Neural cell (in vitro differentiated cells): ENCODE data around the gene SYT15.

Source experiments
- CTCF ChIP-seq: fragments of 450-650 bp; IDR thresholded peaks from 2 replicates; pipeline ENCODE4 v1.5.1; 2014; ENCODE audit warnings: antibody characterized with exemption, mild to moderate bottlenecking, moderate library complexity; ENCODE audit not compliant: poor library complexity, severe bottlenecking
- EP300 ChIP-seq: fragments of 450-650 bp; conservative IDR thresholded peaks from 2 replicates; pipeline ENCODE4 v1.6.1; 2014; ENCODE audit warnings: antibody characterized with exemption, mild to moderate bottlenecking, moderate library complexity; ENCODE audit not compliant: poor library complexity, severe bottlenecking
- EZH2 ChIP-seq: fragments of 200-600, 300-800 bp; shearing (Covaris generic), sonication (generic); IDR thresholded peaks from 2 replicates; pipeline ENCODE4 v1.6.1; 2014; ENCODE audit warnings: antibody characterized with exemption, low read length, borderline replicate concordance, mild to moderate bottlenecking; ENCODE audit not compliant: insufficient read depth, poor library complexity, severe bottlenecking
- POLR2AphosphoS5 ChIP-seq: IDR thresholded peaks from 2 replicates; pipeline ENCODE4 v1.6.1; 2012
- TAF1 ChIP-seq: IDR thresholded peaks from 2 replicates; pipeline ENCODE4 v1.6.1; 2012; ENCODE audit warnings: low read depth

DNA sequence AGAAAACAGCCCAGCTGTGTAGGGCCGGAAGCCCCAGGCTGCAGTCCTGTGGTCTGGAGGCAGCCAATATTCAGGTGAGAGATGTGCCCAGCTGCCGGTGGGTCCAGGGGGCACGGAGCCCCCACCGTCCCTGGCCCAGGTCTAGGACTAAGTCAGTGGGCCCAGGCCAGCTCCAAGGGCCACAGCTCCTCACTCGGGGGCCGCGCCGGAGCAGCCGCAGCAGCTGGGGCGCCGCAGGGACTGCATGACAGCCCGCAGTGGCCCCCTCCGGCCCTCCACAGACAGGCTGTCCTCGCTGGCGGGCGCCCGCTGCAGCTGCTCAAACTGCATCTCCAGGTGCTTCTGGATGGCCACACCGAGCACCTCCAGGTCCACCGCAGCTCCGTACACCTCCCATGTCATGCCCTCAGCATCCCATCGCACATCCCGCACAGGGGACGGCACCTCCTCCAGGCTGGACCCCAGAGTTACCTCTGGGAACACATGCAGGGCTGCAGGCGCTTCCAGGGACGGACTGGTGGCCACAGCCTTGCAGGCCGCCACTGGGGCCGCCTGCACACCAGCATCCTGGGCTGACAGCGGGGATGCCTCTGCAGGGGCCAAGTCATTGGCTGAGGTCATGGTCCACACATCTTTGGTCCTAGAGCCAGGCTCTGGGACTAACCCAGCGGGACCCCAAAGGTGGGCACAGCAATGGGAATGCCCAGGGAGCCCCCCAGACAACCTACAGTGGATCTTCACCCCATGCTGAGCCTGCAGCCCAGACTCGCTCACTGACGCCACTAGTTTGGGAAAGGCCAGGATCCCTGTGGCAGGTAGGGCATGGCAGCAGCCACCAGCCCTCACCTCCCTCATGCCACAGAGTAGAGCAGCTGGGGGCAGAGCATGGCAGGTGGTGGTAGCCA is 29.5 kb upstream of the SYT15 start:
- no peak for TF ChIP-seq CTCF
- TF ChIP-seq POLR2AphosphoS5 = no peak
- TF ChIP-seq EZH2 = no peak
- TF ChIP-seq TAF1 = no peak
- TF ChIP-seq EP300 = no peak
